ENCODE data around the gene NPHS1. TPM values are rescaled to one million over a fixed set of nuclear protein-coding genes. Genes with fewer than 3 reads are reported as not detected.

NPHS1 gene
- total and polyA plus RNA-seq, 9 of the 15 experiments (the other 6 are each of a cell fraction or from before 2014, with no cell fraction given): 0.01 to 0.28 (median 0.14) TPM; not detected in 5

- H4K20me1 ChIP-seq (replicated peaks; ENCODE audit: control insufficient read depth, insufficient read depth, low read length): no peaks in the 10 kb centered on the region
- whole genome bisulfite sequencing (ENCODE audit: insufficient coverage, low coverage, missing lambda C conversion rate): 39% methylated on average over 29 of the region's 39 CpGs
- no peaks in the 10 kb centered on the region for H3K79me2 ChIP-seq (ENCODE audit: control insufficient read depth, insufficient read depth, low read length)
- H3K9me3 ChIP-seq (replicated peaks; ENCODE audit: control insufficient read depth, insufficient read depth, low read depth, low read length): no peaks in the 10 kb centered on the region
- BruUV-seq (replicated peaks): no TSS peak
- peaks cover 0 to 27% of the 10 kb centered on the region in 2 experiments; a peak in 3 of 5 replicates for H3K4me1 ChIP-seq (replicated peaks in 1 of 2; ENCODE audit: control insufficient read depth in 2 of 2, insufficient read depth in 2 of 2, low read length in 2 of 2)
- no peak overlapping the region; a peak in 1 of 4 replicates for H3K9ac ChIP-seq (ENCODE audit: insufficient read depth in 1 of 2, low read depth in 2 of 2, low read length in 2 of 2)
- in situ Hi-C loops (cut with MboI) (no loop called here), intact Hi-C loops (cut with micrococcal nuclease) (no loop called here)
- ATAC-seq (no peak), DNase-seq (ENCODE audit: extremely low read depth in 1 of 4, low spot score in 3 of 4) (no peak), FAIRE-seq (no peak)
- no peaks in the 10 kb centered on the region; a peak in 1 of 5 replicates for H3K27me3 ChIP-seq (ENCODE audit: control insufficient read depth in 2 of 2, insufficient read depth in 2 of 2, low read length in 2 of 2)
- TF ChIP-seq FOXK2 (conservative IDR thresholded peaks at IDR 0.05 in 1 of 2, IDR thresholded peaks at IDR 0.05 in 1 of 2; ENCODE audit: low read depth in 2 of 2) (no peak), ZNF311 (CRISPR knock-in tag; IDR thresholded peaks at IDR 0.05) (no peak), FOS (IDR thresholded peaks at IDR 0.05; ENCODE audit: extremely low read depth, insufficient read length) (no peak), E2F8 (IDR thresholded peaks at IDR 0.05; ENCODE audit: low read depth, partially characterized antibody) (no peak), ZBTB7A (IDR thresholded peaks at IDR 0.05; ENCODE audit: borderline replicate concordance, control insufficient read depth, low read depth, low read length) (no peak), TAF7 (tag; IDR thresholded peaks at IDR 0.05) (no peak), SNAPC5 (CRISPR knock-in tag; IDR thresholded peaks at IDR 0.05) (no peak), CHD1 (IDR thresholded peaks at IDR 0.05; ENCODE audit: low read length) (no peak), MXI1 (IDR thresholded peaks at IDR 0.05; ENCODE audit: low read depth, low read length) (no peak), ZNF253 (CRISPR knock-in tag; conservative IDR thresholded peaks at IDR 0.05) (no peak), BMI1 (IDR thresholded peaks at IDR 0.05; ENCODE audit: low read length) (no peak), RNF219 (CRISPR knock-in tag; IDR thresholded peaks at IDR 0.05) (no peak), XRCC5 (IDR thresholded peaks at IDR 0.05; ENCODE audit: low read depth, low read length) (no peak), XRCC4 (IDR thresholded peaks at IDR 0.05; ENCODE audit: extremely low read depth, insufficient read depth, insufficient read length) (no peak)
- no peak overlapping the region for H3K4me3 ChIP-seq
- no peak overlapping the region for H2AFZ ChIP-seq (ENCODE audit: low read depth, low read length)
- ChIA-PET CTCF (ENCODE audit: low intra/inter-chr PET ratio) (no interaction called here), POLR2A (no interaction called here)
- no peak overlapping the region for H3K27ac ChIP-seq (ENCODE audit: extremely low read depth, low read depth, low read length)
- no peaks in the 10 kb centered on the region for H3K36me3 ChIP-seq (ENCODE audit: control insufficient read depth, insufficient read depth, low read length)
- no peak overlapping the region for H3K4me2 ChIP-seq (ENCODE audit: insufficient read depth, low read length)
- H3K9me1 ChIP-seq (ENCODE audit: control insufficient read depth, insufficient read depth, low read length): no peaks in the 10 kb centered on the region
Observed at GRCh38 chr19:35796645-35797542, 55.4 kb downstream of the NPHS1 start.

All from K562 (cell line).